Measurements from ENCODE around the gene WFS1.

Gene WFS1

DNA sequence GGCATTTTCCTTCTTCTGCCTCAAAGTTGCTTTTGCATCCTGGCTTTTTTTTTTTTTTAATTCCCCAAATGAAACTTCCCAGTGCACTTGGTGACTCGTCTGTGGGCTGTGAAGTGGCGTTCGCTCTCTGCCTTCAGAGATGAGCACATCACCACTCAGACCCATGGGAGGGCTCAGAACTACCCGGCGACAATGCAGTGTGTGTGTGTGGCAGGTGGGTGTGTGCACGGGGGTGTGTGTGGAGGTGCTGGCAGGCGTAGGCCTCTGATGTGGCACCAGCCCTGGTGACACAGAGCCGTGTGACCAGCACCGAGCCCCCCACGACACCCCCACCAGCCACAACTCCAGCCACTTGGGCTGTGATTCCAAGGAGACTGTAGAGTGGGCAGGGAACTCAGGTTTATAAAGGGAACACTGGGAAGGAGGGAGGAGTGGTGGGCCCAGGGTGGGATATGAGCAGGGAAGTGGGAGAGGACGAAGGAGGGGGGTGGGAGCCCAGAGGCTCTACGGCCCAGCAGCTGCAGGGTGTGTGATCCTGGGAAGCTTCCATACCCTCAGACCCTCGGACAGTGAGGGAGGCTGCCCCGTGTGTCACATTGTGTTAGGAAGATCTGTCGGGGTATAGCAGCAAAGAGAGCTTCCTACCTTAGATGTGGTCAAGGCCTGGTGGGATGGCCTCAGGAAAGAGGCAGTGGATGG, 6.0 kb upstream of the WFS1 start:
- no peak for DNase-seq

GRCh38 chr4:6264225-6264540, 5.5 kb upstream of the WFS1 start:
- peak; percentile 36 for DNase-seq

- DNase-seq: no peak
Measured at GRCh38 chr4:6265546-6265945, 4.1 kb upstream of the WFS1 start.

DNA sequence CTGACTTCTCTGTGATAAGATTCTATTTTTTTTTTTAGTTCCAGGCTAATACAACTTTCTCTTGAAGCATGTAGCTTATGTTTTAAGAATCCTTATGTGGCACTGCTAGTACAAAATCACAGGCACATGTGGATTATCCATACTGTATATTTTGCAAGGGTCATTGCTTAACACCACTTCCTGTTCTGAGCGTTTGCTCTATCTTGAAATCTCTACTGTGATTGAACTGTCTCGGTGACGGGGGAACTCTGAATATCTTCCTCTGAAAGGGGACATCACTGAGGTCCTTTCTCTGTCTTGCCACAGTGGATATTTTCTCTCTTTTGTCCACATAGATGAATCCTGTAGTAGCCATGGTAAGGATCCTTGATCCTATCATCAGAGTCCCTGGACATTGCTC, 2.1 kb upstream of the WFS1 start:
- peak; percentile 20 for DNase-seq

DNA sequence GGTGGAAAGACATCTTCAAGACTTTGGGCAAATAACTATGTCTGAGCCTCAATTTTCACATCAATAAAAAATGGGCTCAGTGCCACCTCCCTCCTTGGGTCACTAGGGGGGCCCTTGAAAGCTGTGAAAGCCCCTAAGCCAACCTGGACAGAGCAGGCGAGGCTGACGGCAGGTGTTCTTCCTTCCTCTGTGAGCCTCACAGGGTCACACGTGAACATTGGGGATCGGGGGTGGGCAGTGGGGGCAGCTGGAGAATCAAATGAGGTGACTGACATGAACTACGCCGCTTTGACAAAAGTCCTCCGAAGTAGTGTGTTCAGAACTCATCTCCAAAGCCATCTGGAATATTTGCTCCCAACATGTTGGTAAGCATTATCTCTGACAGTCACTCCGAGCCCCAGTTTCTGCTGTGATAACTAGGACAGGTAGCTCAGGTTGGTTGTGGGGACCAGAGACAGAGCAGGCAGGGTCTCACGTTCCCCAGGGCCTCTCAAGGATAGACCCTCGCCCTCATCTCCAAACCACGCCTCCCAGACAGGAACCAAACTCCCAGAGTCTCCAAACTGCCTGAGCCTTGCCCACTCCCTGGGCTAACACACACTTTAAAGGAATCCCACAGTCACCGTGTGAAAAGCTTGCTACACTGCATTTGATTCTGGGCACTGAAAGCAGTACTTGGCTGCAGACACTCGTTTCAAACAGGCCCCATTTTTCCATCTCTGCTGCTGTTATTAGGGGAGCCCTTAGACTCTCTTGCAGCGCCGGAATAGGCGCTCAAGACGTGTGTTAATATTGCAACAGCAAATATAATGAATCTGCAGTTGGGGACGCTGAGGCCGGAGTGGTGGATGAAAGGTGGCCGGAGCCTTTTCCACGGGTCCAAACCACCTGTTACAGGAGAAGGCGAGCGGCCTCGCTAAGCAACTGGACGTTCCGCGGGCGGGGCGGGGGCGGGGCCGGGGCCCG, 717 bp upstream of the WFS1 start:
- no peak for DNase-seq

DNA sequence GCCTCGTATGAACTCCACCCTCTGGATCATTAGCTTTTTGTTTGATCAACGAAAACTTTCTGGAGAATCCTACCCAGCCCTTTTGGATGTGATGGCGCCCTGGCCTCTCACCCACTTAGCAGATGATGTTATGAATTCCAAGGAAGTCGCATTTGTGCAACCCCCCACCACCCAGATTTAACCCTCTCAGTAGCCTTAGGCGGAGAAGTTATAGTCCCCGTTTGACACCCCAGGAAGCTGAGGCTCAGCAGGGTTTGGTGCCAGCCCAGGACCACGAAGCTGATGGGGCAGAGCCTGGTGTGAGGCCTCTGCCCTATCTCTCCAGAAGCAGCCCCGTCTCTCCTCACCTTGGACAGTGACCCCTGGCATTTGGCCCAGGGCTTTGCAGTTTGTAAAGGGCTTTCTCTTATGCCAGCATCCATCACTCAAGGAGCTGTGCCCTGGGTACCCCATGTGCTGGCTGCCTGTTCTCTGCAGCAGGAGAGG, 1.0 kb downstream of the WFS1 start:
- no peak for DNase-seq

DNA sequence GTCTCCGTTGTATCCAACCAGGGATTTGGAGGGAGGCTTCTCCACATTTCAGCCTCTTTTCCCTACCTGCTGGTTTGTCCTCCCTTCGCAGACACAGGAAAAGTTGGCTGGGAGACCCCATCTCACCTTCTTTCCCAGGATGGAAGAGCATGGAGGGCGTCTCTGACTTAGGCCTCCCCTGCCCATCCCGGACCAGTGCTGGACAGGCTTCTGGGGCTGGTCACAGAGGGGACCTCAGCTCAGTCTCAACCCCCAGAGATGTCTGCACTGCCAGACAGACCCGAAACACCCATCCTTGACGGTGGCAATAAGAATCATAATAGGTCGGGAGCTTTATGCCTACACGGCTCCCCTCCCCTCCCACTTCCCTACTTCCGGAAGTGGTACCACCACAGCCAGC, 1.6 kb downstream of the WFS1 start:
- no peak for DNase-seq

DNA sequence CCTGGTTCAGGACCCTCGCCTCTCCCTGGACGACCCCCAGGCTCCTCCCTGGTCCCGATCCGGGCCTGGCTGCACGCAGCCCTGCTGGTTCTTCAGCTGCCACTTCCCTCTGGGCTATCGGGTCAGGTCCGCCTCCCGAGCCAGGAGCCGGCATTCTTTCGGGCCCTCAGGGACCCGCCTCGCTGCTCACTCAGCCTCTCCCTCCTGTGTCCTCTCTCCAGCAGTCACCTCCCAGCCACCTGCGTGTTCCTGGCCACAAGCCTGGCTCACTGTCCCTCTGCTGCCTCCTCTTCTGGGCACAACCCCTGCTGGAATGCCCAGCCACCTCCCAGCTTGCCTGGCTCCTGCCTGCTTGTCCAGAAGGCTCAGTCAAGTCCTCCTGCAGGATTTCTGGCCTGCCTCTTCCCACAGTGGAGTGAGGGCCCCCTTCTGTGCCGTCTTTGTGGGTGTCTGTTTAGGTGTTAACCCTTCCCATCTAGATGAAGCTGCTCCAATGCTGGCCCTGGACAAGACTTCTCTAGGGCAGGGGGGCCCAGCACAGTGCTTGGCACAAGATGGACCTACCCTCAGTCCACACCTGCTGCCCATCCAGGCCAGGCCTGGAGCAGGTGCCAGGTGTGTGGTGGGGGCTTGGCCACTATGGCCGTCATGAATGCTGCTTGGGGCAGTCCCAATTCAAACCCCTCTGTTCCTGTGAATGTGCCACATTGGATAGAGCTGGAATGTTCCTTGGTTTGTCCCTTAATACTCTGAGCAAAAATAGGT, 2.2 kb downstream of the WFS1 start:
- DNase-seq: no peak

GRCh38 chr4:6272863-6273660, 3.4 kb downstream of the WFS1 start:
- DNase-seq: peak; percentile 58

DNA sequence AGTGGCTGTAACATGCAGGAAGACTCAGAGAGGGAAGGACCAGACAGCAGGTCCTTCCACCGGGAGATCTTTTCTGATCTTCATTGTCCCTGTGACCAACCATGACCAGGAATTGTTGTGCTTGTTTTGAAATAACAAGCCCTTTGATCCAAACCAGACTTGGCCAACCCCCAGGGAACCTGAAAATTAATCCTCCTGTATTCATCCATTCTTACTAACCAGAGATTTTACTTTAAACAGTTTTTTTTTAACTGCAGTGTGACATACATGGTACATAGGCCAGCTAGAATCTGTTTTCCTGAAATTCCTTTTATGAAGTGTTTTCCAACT, 4.0 kb downstream of the WFS1 start:
- no peak for DNase-seq

GRCh38 chr4:6275351-6275750, 5.7 kb downstream of the WFS1 start:
- DNase-seq: no peak

DNA sequence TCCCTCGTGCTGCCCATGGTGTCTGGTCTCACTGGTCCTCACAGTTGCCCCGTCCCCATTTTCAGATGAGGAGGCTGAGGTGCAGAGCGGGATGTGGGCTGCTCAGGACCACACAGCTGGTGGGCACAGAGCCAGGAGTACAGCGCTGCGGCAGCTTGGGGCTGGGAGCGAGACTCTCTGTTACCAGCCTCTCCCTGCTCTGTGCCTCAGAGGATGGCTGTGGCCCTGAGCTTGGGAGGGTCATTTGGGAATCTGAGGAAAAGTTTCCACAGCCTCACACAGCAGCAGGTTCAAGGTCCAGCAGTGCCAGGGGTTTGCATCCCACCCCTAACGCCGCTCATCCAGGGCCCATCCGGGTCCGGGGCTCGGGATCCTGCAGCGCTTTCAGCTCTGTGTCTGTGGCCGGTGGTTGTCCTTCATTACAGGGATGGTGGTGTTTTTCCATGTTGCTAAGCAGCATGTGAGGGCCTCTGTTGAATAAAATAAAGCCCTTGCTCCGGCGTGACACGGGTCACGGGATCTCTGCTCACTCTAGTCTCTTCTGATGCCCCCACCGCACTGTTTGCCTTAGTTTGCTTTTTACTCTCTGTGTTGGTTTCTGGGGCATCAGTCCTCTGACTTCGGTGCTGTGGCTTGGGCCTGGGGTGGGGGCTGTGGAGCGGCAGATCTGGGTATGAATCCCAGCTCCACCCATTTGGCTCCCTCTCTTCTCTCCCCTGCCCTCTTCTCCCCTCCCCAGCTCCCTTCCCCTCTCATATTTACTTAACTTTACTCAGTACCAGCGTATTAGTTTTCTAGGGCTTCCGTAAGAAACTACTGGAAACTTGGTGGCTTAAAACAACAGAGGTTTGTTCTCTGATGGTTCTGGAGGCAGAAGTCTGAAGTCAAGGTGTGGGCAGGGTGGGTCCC, 6.5 kb downstream of the WFS1 start:
- DNase-seq: no peak

DNA sequence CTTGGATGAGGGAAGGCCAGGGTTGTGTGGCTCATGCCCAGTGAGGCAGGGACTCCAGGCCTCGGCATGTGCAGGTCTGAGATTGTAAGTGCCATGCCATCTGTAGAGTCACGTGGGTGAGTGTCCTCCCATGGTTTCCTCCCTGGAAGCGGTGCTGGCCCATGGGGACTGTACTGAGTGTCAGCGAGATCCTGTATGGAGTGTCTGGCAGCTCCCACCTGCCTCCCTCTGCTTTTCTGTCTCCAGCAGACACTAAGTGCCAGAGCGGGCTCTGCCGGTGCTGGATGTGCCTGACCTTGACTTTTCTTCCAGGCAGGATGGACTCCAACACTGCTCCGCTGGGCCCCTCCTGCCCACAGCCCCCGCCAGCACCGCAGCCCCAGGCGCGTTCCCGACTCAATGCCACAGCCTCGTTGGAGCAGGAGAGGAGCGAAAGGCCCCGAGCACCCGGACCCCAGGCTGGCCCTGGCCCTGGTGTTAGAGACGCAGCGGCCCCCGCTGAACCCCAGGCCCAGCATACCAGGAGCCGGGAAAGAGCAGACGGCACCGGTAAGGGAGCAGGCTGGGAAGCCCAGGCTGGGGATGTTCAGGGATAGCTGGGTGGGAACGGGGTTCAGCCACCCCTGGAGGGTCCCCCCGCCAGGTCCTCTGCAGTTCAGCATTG, 7.6 kb downstream of the WFS1 start:
- no peak for DNase-seq

GRCh38 chr4:6277935-6278800, 8.5 kb downstream of the WFS1 start:
- no peak for DNase-seq

DNA sequence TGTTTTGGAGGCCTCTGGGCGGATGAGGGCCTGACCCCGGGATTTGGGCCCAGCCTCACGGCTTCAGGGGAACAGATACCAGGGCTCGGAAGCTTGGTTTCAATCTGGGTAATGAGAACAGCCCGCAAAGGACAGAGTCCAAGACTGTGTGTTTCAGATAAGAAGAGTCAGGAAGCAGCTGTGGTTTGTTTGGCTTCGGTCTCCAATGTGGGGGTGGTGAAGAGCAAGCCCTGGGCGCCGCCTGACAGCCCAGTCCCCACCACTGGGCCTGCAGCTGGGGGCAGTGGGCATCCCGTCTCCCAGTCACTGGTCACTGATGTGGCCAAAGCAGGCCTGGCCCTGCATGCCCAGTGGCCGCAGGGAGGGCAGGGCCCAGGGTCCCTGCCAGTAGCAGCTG, 9.1 kb downstream of the WFS1 start:
- DNase-seq: no peak

DNA sequence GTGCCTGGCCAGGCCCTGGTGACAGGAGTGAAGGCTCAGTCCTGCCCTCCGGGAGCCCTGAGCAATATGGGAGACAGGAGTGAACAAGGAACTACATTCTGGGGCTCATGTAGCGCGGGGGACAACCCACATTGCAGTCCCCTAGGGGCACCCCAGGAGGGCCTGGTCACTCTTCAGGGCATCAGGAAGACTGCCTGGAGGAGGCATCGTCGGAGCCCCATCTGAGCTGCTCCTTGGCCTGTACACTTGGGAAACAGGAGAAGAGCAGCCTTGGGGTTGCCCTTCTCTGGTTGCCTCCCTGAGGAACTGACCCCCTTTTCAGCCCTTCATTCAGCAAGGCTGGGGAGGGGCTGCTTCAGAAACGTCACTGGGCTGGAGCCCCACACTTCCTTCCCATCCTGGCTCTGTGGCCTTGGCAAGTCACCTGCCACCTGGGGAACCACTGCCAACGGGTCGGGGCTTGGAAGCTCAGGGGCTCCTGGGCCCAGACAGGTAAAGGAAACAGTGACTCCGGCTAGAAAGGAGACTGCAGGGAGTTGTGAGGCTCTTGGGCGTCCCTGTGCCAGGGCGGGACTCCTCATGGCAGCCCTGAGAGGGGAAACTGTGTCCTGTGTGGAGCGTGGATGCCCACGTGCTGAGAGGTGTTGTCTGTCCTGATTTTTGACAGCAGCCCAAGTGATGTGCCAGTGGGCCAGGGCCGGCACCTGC, 10.1 kb downstream of the WFS1 start:
- DNase-seq: no peak

- no peak for DNase-seq
Measured at GRCh38 chr4:6280365-6280996, 10.8 kb downstream of the WFS1 start.

DNA sequence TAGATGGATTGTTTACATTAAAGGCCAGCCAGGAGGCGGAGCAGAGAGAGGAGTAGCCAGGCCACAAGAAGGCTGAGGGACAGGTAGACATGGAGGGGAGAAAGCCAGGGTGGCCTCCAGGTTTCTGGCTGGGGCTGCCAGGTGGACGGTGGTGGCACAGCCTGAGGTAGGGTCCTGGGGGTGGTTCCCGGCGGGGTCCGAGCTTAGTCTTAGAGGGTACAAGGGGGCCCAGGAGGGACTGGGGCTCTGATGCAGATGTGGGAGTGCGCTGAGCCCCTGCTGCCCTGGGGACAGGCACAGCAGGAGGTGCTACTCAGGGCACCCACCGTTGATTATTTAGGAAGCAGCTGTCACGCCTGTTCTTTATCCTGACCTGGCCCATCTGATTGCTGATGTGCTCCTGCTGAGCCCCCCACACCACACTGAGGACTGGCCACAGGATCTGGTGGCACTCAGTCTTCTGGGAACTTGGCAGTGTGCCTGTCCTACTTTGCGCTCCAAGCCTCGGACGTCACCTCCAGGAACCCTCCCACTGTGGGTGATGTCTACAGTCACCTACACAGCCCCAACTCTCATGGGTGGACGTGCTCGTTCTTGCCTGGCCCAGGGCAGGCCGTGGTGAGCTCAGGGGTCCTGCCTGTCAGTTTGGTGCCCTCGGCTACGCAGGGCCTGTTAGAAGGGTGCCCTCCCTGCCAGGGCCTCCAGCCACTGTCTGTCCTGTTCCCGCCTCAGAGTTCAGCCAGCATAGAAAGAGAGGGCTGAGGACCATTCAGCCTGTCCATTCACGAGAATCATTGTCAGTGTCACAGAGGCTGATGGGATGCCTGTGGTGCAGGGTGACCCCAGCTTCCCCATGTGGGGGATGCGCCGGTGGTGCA, 12.0 kb downstream of the WFS1 start:
- no peak for DNase-seq
